Lower leg skin (tissue), 4 donors: ENCODE data around the gene CORIN. TPM values are rescaled to one million over a fixed set of nuclear protein-coding genes. Genes with fewer than 3 reads are reported as not detected.

Experiments used
- DNase-seq, 2 donors: peaks; one replicate each; pipeline ENCODE4 v3.0.0-alpha.2; 2019; ENCODE audit warnings: low spot score in 2 of 2
- H3K4me3 ChIP-seq: fragments of 200-600 bp; sonication (generic); 2 replicates; pipeline ENCODE4 v1.5.1; 2017; ENCODE audit warnings: mild to moderate bottlenecking, low read depth; ENCODE audit not compliant: poor library complexity, severe bottlenecking
- POLR2A ChIP-seq, 2 donors: fragments of 450-650 bp; IDR thresholded peaks; one replicate each; pipeline ENCODE4 v1.6.1; 2016 to 2017; ENCODE audit warnings: antibody characterized with exemption in 2 of 2, mild to moderate bottlenecking in 1 of 2, moderate library complexity in 1 of 2
- WGBS, 2 donors: methylation state at CpG; one replicate each; pipeline ENCODE4 v1.1.5; 2018; 5-methylcytosine and 5-hydroxymethylcytosine counted together
- intact Hi-C: fragments of 100-400 bp; cut with DNase I; formaldehyde crosslinking; loops from one replicate; pipeline ENCODE4 v1.15.0; 2023; ENCODE audit warnings: low total_unique reads
- total RNA-seq, 4 donors: library from RNA; depleted of rRNA; stranded (reverse); fragments of >200 nt; gene quantifications; one replicate each; pipeline ENCODE4 v1.1.0, GENCODE V29; 2016
- TF ChIP-seq, protein P1 (sequence below), 3 donors: fragments of 450-650 bp; IDR thresholded peaks; one replicate each; pipeline ENCODE4 v1.5.1; 2016; ENCODE audit warnings: antibody characterized with exemption in 3 of 3, mild to moderate bottlenecking in 3 of 3, moderate library complexity in 2 of 3

CORIN gene
- total RNA-seq, 4 donors from 2014 or later, result 0.15 to 17.6 (median 1.7) TPM

GRCh38 chr4:47668810-47669408 is 169.0 kb downstream of the CORIN start:
- H3K4me3 ChIP-seq, result no peak overlapping the region
- TF ChIP-seq, protein P1, sequence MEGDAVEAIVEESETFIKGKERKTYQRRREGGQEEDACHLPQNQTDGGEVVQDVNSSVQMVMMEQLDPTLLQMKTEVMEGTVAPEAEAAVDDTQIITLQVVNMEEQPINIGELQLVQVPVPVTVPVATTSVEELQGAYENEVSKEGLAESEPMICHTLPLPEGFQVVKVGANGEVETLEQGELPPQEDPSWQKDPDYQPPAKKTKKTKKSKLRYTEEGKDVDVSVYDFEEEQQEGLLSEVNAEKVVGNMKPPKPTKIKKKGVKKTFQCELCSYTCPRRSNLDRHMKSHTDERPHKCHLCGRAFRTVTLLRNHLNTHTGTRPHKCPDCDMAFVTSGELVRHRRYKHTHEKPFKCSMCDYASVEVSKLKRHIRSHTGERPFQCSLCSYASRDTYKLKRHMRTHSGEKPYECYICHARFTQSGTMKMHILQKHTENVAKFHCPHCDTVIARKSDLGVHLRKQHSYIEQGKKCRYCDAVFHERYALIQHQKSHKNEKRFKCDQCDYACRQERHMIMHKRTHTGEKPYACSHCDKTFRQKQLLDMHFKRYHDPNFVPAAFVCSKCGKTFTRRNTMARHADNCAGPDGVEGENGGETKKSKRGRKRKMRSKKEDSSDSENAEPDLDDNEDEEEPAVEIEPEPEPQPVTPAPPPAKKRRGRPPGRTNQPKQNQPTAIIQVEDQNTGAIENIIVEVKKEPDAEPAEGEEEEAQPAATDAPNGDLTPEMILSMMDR (IDR thresholded peaks at IDR 0.05), result no peak
- TF ChIP-seq POLR2A (IDR thresholded peaks at IDR 0.05), result no peak
- DNase-seq, result no peak
- WGBS, 2 donors, result 30 to 31% methylated on average over 11 of the region's 11 CpGs
- intact Hi-C loops, result no loop called here

DNA sequence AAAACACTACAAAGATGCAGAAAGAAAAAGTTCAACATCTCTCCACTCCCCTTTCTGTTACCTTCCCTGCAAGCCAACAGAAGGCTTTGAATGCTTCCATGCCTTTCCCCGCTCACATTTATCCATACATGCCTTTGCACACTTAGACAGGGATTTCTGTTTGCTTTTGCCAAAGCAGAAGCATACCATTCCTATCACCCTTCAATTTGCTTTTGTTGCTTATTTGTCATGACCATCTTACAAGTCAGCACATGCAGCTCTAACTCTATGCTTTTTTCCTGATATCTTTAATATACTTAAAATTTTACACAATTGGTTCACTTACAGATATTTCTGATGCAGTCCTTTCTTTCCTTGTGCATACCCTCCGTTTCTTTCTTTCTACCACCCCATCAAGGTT is 169.6 kb downstream of the CORIN start:
- intact Hi-C loops, result no loop called here
- 68 to 75% methylated on average over 2 of the region's 2 CpGs for WGBS, 2 donors
- H3K4me3 ChIP-seq, result no peak overlapping the region
- no peak for TF ChIP-seq POLR2A (IDR thresholded peaks at IDR 0.05)
- TF ChIP-seq, protein P1 (IDR thresholded peaks at IDR 0.05), result no peak
- no peak for DNase-seq

GRCh38 chr4:47667552-47667951 is 170.3 kb downstream of the CORIN start:
- intact Hi-C loops, result no loop called here
- no peak for TF ChIP-seq POLR2A (IDR thresholded peaks at IDR 0.05)
- TF ChIP-seq, protein P1 (IDR thresholded peaks at IDR 0.05), result no peak
- H3K4me3 ChIP-seq, result no peak overlapping the region
- whole genome bisulfite sequencing, 2 donors, result 74 to 91% methylated on average over 3 of the region's 3 CpGs
- no peak for DNase-seq

DNA sequence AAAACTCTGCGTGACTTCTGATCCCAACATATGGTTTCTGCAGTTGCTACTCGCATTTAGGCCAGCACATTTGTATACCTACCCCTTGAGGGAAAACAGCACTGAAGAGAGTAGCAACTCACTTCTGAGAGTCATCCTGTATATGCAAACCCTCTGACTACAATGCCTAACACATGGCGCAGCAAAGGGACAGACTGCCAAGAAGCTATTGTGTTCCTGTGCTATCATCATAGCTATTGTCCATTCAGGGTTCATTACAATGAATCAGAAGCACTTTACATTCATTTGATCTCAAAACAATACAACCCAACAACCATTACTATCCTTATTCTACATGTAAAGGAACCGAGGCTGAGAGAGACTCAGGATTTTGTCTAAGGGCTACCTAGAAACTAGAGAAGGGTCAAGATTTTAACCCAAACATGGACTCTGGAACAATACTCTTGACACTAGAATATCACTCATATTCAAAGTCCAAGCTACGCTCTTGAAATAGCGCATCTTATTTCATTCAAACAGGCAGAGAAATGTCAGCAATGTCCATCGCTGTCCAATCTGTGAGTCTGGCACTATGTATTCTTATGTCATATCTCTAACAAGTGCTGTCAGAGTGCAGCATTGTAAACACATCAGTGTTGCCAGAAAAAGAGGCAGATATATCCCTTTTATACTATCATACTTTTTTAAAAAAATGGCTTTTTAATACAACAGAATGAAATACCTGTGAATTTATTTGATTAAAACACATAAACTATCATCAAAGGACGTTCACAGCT is 173.6 kb downstream of the CORIN start:
- DNase-seq, result no peak
- no peak overlapping the region for H3K4me3 ChIP-seq
- TF ChIP-seq, protein P1 (IDR thresholded peaks at IDR 0.05), result no peak
- no peak for TF ChIP-seq POLR2A (IDR thresholded peaks at IDR 0.05)
- intact Hi-C loops, result no loop called here
- WGBS, 2 donors, result 86 to 89% methylated on average over 8 of the region's 8 CpGs

DNA sequence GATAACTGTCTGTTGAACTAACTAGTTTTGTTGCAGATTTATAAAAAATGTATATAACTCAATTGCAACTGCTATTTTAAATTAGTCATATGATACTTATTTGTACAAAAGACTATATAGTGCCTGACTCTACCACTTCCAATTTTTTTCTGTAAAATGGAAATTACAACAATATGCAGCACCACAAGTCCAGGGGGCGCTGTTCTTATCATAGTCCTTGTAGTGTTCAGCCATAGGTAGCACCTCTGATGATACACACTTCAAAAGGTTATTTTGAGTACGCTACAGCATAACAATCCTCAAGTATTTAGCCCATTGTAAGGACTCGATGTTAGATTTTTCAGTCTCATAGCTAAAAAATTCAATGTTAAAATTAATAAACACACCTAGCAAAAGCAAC is 174.9 kb downstream of the CORIN start:
- TF ChIP-seq, protein P1 (IDR thresholded peaks at IDR 0.05), result no peak
- TF ChIP-seq POLR2A (IDR thresholded peaks at IDR 0.05), result no peak
- intact Hi-C loops, result no loop called here
- 81 to 84% methylated on average over 3 of the region's 3 CpGs for WGBS, 2 donors
- no peak for DNase-seq
- H3K4me3 ChIP-seq, result no peak overlapping the region
